ENCODE data around the gene TLCD2. TPM values are rescaled to one million over a fixed set of nuclear protein-coding genes. Genes with fewer than 3 reads are reported as not detected.

The TLCD2 gene
- total RNA-seq = under 1 TPM; 0.07 to 0.09 TPM

- Mint-ChIP-seq H3K4me3 (peak within 1 kb of the TSS; percentile 40), H3K27ac (peak within 1 kb of the TSS; percentile 30), H3K27me3 (peaks cover 22% of the 10 kb centered on the region), H3K9me3 (no peaks in the 10 kb centered on the region), H3K36me3 (ENCODE audit: low read depth) (peaks cover 3% of the 10 kb centered on the region), H3K4me1 (ENCODE audit: low read depth) (peaks cover 17% of the 10 kb centered on the region)
- no peak for TF ChIP-seq CTCF (IDR thresholded peaks at IDR 0.05)
- ATAC-seq (peak; percentile 37), DNase-seq (no peak)
- intact Hi-C loops (cut with micrococcal nuclease) = no loop called here
- POLR2A ChIA-PET = interaction anchor here (1.0 kb wide), 1 partner anchor 42 kb away, joined by 3 read pairs; no protein-coding TSS in a partner anchor
- CTCF ChIA-PET = interaction anchor here (1.1 kb wide), 1 partner anchor 43 kb away, joined by 3 read pairs; no protein-coding TSS in a partner anchor
These were observed at the start of gene TLCD2 for GRCh38 chr17:1709971-1710806. Gene TLCD2 (minus strand): TSS chr17:1710377. CDS start chr17:1710242, 135 bp downstream.

- peaks cover 2% of the 10 kb centered on the region for H3K36me3 Mint-ChIP-seq (ENCODE audit: low read depth)
- H3K4me1 Mint-ChIP-seq (ENCODE audit: low read depth) = peaks cover 31% of the 10 kb centered on the region
- CTCF ChIA-PET = no interaction called here
- DNase-seq = no peak
- H3K27me3 Mint-ChIP-seq = no peaks in the 10 kb centered on the region
- ATAC-seq = no peak
- no peak for TF ChIP-seq CTCF (IDR thresholded peaks at IDR 0.05)
- H3K4me3 Mint-ChIP-seq = no peak overlapping the region
- POLR2A ChIA-PET = no interaction called here
- H3K9me3 Mint-ChIP-seq = no peaks in the 10 kb centered on the region
- intact Hi-C loops (cut with micrococcal nuclease) = no loop called here
- H3K27ac Mint-ChIP-seq = no peak overlapping the region
These were observed 49.4 kb upstream of the TLCD2 start for GRCh38 chr17:1759529-1759928.

- Mint-ChIP-seq H3K9me3 (no peaks in the 10 kb centered on the region), H3K4me1 (ENCODE audit: low read depth) (peaks cover 23% of the 10 kb centered on the region), H3K4me3 (no peak overlapping the region), H3K27me3 (no peaks in the 10 kb centered on the region), H3K36me3 (ENCODE audit: low read depth) (no peaks in the 10 kb centered on the region), H3K27ac (no peak overlapping the region)
- intact Hi-C loops (cut with micrococcal nuclease) = no loop called here
- ChIA-PET POLR2A (no interaction called here), CTCF (no interaction called here)
- DNase-seq = no peak
- no peak for ATAC-seq
- no peak for TF ChIP-seq CTCF (IDR thresholded peaks at IDR 0.05)
These were observed 48.6 kb upstream of the TLCD2 start for GRCh38 chr17:1758807-1759206.

- ChIA-PET POLR2A (interaction anchor here (0.6 kb wide), 1 partner anchor 14 kb away, joined by 3 read pairs; no protein-coding TSS in a partner anchor), CTCF (no interaction called here)
- H3K9me3 Mint-ChIP-seq = no peaks in the 10 kb centered on the region
- DNase-seq = no peak
- no peaks in the 10 kb centered on the region for H3K27me3 Mint-ChIP-seq
- ATAC-seq = no peak
- no peak overlapping the region for H3K27ac Mint-ChIP-seq
- no peaks in the 10 kb centered on the region for H3K36me3 Mint-ChIP-seq (ENCODE audit: low read depth)
- peaks cover 4% of the 10 kb centered on the region for H3K4me1 Mint-ChIP-seq (ENCODE audit: low read depth)
- H3K4me3 Mint-ChIP-seq = no peak overlapping the region
- no peak for TF ChIP-seq CTCF (IDR thresholded peaks at IDR 0.05)
- intact Hi-C loops (cut with micrococcal nuclease) = no loop called here
These were observed 45.7 kb upstream of the TLCD2 start for GRCh38 chr17:1755827-1756262.

- no peak overlapping the region for H3K4me3 Mint-ChIP-seq
- no peaks in the 10 kb centered on the region for H3K36me3 Mint-ChIP-seq (ENCODE audit: low read depth)
- no peak for TF ChIP-seq CTCF (IDR thresholded peaks at IDR 0.05)
- no peak overlapping the region for H3K27ac Mint-ChIP-seq
- no peaks in the 10 kb centered on the region for H3K9me3 Mint-ChIP-seq
- no peaks in the 10 kb centered on the region for H3K27me3 Mint-ChIP-seq
- ChIA-PET CTCF (no interaction called here), POLR2A (interaction anchor here (1.0 kb wide), 1 partner anchor 74 kb away, joined by 3 read pairs; no protein-coding TSS in a partner anchor)
- intact Hi-C loops (cut with micrococcal nuclease) = no loop called here
- ATAC-seq = no peak
- no peak for DNase-seq
- peaks cover 4% of the 10 kb centered on the region for H3K4me1 Mint-ChIP-seq (ENCODE audit: low read depth)
These were observed 45.2 kb upstream of the TLCD2 start for GRCh38 chr17:1755252-1755826.

All from activated CD8-positive, alpha-beta T cell treated with anti-CD3 and anti-CD28 coated beads for 36 hours (primary cell).